HFF-Myc (cell line): ENCODE results near the gene FOXE3.

Source experiments
- DNase-seq: peaks from one replicate; pipeline ENCODE4 v3.0.0-alpha.2; 2011; ENCODE audit warnings: low read depth; ENCODE audit errors: extremely low read depth
- H3K4me3 ChIP-seq: replicated peaks from 2 replicates; pipeline ENCODE4 v1.5.1; 2011; ENCODE audit warnings: low read depth, mild to moderate bottlenecking, control low read depth, low read length
- CTCF ChIP-seq: IDR thresholded peaks from 2 replicates; pipeline ENCODE4 v1.5.1; 2012; ENCODE audit warnings: mild to moderate bottlenecking, low read depth, low read length, control low read depth; ENCODE audit errors: missing control alignments

Gene FOXE3

GRCh38 chr1:47439819-47440598 is 23.9 kb downstream of the FOXE3 start:
- no peak for TF ChIP-seq CTCF
- no peak for DNase-seq
- H3K4me3 ChIP-seq, result no peak overlapping the region

- no peak overlapping the region for H3K4me3 ChIP-seq
- no peak for DNase-seq
- no peak for TF ChIP-seq CTCF
These were observed 24.6 kb downstream of the FOXE3 start for GRCh38 chr1:47440599-47441081.

DNA sequence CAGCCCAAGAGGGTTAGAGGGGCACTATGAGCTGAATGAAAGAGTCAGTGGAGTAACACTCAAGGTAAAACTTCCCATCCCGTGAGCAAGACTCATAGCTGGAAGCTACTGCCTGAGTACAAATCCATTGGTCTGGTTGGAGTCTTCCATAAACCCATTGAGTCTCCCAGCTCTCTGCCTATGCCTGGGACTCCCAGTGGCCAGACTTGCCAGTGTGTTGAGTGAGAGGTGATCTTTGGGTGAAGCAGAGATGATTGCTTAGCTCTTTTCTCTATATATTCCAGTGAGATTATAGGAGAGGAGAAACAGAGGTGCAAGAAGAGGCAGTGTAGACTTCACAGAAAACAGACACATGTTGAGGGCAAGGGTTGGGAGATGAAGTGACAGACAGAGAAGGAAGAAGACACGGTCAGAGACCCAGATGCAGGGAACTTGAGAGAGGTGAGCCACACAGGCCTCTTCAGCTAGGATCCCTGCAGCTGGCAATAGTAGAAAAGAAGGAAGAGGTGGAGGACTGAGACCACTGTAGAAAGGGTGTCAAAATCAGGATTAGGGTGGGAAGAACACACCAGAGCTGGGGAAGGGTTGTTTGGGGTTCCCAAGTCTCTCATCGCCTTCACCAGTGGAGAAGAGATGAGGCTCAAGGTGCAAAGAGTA is 25.5 kb downstream of the FOXE3 start:
- H3K4me3 ChIP-seq, result no peak overlapping the region
- no peak for TF ChIP-seq CTCF
- DNase-seq, result no peak

- DNase-seq, result no peak
- TF ChIP-seq CTCF, result no peak
These were observed 26.1 kb downstream of the FOXE3 start for GRCh38 chr1:47442202-47442601.

DNA sequence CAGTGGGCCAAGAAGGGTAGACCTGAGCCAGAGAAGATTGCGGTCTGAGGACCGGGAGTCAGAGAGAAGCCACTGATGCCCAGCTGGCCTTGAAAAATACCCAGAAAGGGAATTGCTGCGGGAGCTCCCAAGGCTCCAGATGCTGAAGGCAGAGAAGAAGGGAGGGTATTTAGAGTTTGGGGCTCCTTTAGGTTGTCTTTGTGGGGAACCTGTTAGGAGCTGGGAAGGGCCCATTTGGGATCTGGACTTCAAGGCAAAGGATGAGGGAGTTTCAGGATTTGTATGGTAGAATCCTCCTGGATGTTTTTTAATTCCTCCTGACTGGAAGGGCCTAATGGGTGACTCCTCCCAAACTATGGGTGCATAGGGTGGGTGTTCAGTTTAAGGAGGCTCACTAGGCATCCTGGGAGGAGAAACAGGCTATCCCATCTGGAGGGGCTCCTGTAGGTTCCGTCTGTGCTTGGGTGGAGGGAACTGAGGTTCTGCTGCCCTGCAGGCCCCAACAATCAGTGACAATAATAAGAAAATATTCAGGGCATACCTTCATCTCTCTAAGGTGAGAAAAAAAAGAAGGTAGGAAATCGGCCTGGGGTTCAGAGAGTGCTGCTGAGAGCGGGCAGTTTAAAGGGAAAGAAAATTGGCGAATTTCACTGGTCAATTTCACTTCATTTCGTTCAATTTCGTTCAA is 26.9 kb downstream of the FOXE3 start:
- no peak for DNase-seq
- H3K4me3 ChIP-seq, result no peak overlapping the region
- TF ChIP-seq CTCF, result no peak

More at GRCh38 chr1:47442202-47442601, 26.1 kb downstream of the FOXE3 start:
- H3K4me3 ChIP-seq, result no peak overlapping the region

- no peak for DNase-seq
- TF ChIP-seq CTCF, result no peak
- no peak overlapping the region for H3K4me3 ChIP-seq
These were observed 27.6 kb downstream of the FOXE3 start for GRCh38 chr1:47443530-47444296.
